Measurements from ENCODE around the gene PIGL. TPM values are rescaled to one million over a fixed set of nuclear protein-coding genes. Genes with fewer than 3 reads are reported as not detected.
"Not testable (repeated sequence)": the region's sequence is repeated elsewhere in the genome, so short reads cannot be mapped to it uniquely, and the experiment has no call there.

Gene PIGL
- polyA plus RNA-seq, 6 donors from 2014 or later, result 7.1 to 16.1 (median 9.5) TPM

DNA sequence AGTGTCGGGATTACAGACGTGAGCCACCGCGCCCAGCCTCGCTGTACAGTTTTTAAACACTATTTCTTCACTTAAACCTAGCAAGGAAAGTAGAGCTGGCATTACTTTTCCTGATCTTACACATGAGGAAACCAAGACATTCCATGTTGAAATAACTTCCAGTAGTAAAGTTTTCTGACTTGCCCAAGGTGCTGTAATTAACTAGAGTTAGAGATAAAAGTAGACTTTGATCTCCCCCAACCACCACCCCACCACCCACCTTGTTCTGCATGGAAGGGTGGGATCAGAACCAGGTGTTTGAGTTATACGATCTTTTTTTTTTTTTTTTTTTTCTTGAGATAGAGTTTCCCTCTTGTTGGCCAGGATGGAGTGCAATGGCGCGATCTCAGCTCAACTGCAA is 89.2 kb downstream of the PIGL start:
- ATAC-seq (ENCODE audit: low read depth in 2 of 2) (no peak), DNase-seq (no peak)
- peak overlapping the region in 1 of 6 donors; percentile 69 for H3K27ac Mint-ChIP-seq
- no peak overlapping the region for H3K4me3 Mint-ChIP-seq
- no peaks in the 10 kb centered on the region for H3K9me3 Mint-ChIP-seq
- H3K27me3 Mint-ChIP-seq, result no peaks in the 10 kb centered on the region
- H3K4me1 Mint-ChIP-seq, result peaks cover 0 to 5% (median 0%) of the 10 kb centered on the region in 3 donors
- H3K36me3 Mint-ChIP-seq, result peaks cover 15 to 21% of the 10 kb centered on the region in 2 donors

DNA sequence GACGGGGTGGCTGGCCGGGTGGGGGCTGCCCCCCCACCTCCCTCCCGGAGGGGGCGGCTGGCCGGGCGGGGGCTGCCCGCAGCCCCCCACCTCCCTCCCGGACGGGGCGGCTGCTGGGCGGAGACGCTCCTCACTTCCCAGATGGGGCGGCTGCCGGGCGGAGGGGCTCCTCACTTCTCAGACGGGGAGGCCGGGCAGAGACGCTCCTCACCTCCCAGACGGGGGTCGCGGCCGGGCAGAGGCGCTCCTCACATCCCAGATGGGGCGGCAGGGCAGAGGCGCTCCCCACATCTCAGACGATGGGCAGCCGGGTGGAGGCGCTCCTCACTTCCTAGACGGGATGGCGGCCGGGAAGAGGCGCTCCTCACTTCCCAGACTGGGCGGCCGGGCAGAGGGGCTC is 95.1 kb downstream of the PIGL start:
- not testable (repeated sequence) for ATAC-seq (ENCODE audit: low read depth in 2 of 2); H3K27ac Mint-ChIP-seq; DNase-seq; H3K9me3 Mint-ChIP-seq; H3K27me3 Mint-ChIP-seq; H3K4me3 Mint-ChIP-seq
- peaks cover 0 to 10% (median 0%) of the 10 kb centered on the region in 3 donors for H3K4me1 Mint-ChIP-seq
- peaks cover 8 to 10% of the 10 kb centered on the region in 2 donors for H3K36me3 Mint-ChIP-seq

DNA sequence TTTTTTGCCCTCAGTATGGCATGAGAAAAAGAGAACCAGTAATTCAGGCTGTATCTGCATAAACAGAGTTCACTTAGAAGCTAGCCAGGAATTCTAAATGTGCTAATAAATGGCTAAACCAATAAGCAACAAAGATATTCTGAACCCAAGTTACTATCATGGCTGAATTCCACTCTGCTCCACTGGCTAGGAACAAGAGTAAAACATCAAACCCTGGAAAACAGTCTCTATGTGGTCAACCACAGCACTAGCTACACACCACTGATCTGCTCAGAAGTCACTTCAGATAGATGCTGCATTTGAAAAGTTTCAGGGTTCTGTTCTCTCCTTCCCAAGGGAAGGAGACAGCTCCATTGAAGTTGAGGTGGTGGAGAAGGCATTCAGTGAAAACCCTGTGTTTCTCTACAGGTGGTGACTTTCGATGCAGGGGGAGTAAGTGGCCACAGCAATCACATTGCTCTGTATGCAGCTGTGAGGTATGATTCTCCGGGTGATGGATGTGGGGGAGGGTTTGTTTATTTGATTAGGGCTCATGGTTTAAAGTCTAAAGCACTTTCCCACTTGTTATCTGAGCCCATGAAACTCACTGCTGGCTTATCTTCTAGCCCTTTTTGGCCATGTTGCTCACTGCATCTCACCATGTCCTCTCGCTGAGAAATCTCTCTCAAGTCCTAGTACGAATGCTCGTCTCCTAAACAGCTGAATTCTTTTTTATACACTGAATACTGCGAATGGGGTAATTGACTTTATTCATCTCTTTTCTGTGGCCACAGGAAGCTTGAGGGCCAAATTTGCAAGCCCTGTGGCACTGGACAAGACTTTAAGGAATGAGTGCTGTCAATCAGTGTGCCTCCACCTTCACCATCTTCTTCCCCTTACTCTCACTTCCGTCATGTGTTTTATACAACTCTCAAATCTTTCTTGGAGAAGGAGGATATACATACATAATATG is 96.4 kb downstream of the PIGL start:
- no peak for DNase-seq
- no peak for ATAC-seq (ENCODE audit: low read depth in 2 of 2)
- Mint-ChIP-seq H3K4me3 (no peak overlapping the region), H3K27me3 (no peaks in the 10 kb centered on the region), H3K4me1 (peaks cover 0 to 10% (median 0%) of the 10 kb centered on the region in 3 donors), H3K27ac (peak overlapping the region in 1 of 6 donors; percentile 81), H3K9me3 (no peaks in the 10 kb centered on the region), H3K36me3 (peaks cover 8 to 10% of the 10 kb centered on the region in 2 donors)

DNA sequence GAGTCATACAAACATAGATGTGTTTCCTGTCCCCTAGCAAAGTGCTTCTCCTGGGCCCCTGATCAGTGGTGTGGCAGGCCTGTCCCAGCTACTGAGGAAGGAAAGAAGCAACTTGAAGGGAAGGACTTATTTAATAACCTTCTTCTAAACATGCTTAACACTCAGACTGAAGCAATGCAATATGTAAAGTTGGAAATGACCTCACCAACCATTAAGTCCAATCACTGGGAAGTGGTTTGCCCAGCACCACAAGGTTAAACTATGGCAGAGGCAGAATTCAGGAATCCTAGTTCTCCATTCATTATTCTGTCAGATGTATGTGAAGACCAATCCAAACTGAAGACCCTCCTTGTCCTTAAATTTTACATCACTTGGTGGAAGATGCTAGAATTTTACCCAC is 97.2 kb downstream of the PIGL start:
- H3K4me1 Mint-ChIP-seq, result peaks cover 0 to 10% (median 0%) of the 10 kb centered on the region in 3 donors
- no peak for DNase-seq
- no peaks in the 10 kb centered on the region for H3K9me3 Mint-ChIP-seq
- no peak overlapping the region for H3K4me3 Mint-ChIP-seq
- peaks cover 8 to 10% of the 10 kb centered on the region in 2 donors for H3K36me3 Mint-ChIP-seq
- no peaks in the 10 kb centered on the region for H3K27me3 Mint-ChIP-seq
- no peak for ATAC-seq (ENCODE audit: low read depth in 2 of 2)
- H3K27ac Mint-ChIP-seq, result peak overlapping the region in 1 of 6 donors; percentile 81

DNA sequence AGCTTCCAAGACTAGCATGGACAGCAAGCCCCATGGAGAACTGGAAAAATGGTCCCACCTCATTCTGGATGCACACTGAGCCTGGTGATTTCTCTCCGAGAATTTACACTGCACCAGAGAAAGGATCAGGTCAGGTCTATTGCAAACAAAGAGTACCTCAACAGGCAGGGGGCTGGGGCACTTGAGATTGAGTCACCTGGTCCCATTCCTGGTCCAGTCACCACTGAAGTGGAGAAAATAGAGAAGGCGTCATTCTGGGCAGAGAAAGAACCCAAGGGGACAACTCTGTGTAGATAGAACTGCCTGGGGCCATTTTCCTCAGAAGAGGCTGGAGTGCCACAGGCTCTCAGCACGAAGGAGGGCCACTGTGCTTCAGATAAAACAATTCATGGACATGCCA is 97.8 kb downstream of the PIGL start:
- Mint-ChIP-seq H3K36me3 (peaks cover 8 to 10% of the 10 kb centered on the region in 2 donors), H3K4me1 (peaks cover 0 to 10% (median 0%) of the 10 kb centered on the region in 3 donors), H3K9me3 (no peaks in the 10 kb centered on the region), H3K4me3 (no peak overlapping the region), H3K27me3 (no peaks in the 10 kb centered on the region), H3K27ac (no peak overlapping the region)
- no peak for ATAC-seq (ENCODE audit: low read depth in 2 of 2)
- DNase-seq, result no peak

DNA sequence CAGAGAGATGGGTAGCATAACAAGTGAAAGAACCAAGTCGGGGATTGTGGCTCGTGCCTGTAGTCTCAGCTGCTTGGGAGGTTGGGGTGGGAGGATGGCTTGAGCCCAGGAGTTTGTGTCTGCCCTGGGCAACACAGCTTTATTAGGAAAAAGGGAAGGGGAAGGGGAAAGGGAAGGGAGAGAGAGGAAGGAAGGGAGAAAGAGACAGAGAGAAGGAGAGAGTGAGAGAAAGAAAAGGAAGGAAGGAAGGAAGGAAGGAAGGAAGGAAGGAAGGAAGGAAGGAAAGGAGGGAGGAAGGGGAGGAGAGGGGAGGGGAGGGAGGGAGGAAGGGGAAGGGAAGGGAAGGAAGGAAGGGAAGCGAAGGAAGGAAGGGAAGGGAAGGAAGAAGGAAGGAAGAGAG is 103.0 kb downstream of the PIGL start:
- Mint-ChIP-seq H3K4me3 (no peak overlapping the region), H3K27me3 (no peaks in the 10 kb centered on the region), H3K9me3 (no peaks in the 10 kb centered on the region), H3K27ac (peak overlapping the region in 1 of 6 donors; percentile 51), H3K36me3 (no peaks in the 10 kb centered on the region), H3K4me1 (peaks cover 0 to 2% (median 0%) of the 10 kb centered on the region in 3 donors)
- no peak for DNase-seq
- no peak for ATAC-seq (ENCODE audit: low read depth in 2 of 2)

DNA sequence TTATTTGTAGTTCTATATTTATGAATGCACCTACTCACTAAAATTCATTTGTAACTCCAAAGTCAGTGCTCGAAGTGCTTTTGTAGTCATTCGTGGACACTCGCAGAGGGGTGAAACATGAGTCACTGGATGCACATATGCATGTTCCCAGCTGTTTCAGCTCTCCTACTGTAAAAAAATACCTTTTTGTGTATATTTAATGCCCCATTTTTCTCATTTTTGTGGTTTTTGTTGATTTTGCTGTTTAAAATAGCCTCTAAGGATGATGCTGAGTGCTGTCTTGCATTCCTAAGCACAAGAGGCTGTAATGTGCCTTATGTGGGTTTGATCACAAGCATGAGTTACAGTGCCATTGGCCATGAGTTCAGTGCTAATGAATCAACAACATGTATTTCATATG is 105.6 kb downstream of the PIGL start:
- H3K27ac Mint-ChIP-seq, result peak overlapping the region in 1 of 6 donors; percentile 28
- no peak for ATAC-seq (ENCODE audit: low read depth in 2 of 2)
- peaks cover 0 to 16% of the 10 kb centered on the region in 2 donors for H3K36me3 Mint-ChIP-seq

DNA sequence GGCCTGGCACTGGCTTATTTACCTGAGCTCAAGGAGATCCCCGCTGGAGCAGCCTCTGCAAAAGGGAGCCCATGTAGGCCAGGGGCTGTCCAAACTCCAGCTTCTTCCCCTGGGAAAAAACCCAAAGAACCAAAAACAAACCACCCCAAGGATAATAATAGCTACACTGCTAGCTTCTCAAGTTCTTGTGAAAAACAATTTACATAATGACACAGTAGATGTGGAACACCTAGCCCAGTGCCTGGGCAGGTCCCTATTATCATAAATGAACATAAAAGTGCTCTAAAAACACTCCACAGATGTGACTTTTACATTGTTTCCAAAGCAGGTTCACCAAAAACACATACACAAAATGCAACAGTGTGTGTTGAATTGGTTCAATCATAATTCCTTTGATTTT is 109.0 kb downstream of the PIGL start:
- Mint-ChIP-seq H3K36me3 (peaks cover 0 to 16% of the 10 kb centered on the region in 2 donors), H3K4me3 (no peak overlapping the region), H3K27ac (no peak overlapping the region), H3K4me1 (peaks cover 0 to 9% (median 5%) of the 10 kb centered on the region in 3 donors), H3K9me3 (no peaks in the 10 kb centered on the region), H3K27me3 (no peaks in the 10 kb centered on the region)
- DNase-seq (no peak), ATAC-seq (ENCODE audit: low read depth in 2 of 2) (no peak)

More for the DNA sequence above, 105.6 kb downstream of the PIGL start:
- no peak for DNase-seq
- no peak overlapping the region for H3K4me3 Mint-ChIP-seq
- H3K27me3 Mint-ChIP-seq, result no peaks in the 10 kb centered on the region
- peaks cover 0 to 2% (median 0%) of the 10 kb centered on the region in 3 donors for H3K4me1 Mint-ChIP-seq
- H3K9me3 Mint-ChIP-seq, result no peaks in the 10 kb centered on the region

DNA sequence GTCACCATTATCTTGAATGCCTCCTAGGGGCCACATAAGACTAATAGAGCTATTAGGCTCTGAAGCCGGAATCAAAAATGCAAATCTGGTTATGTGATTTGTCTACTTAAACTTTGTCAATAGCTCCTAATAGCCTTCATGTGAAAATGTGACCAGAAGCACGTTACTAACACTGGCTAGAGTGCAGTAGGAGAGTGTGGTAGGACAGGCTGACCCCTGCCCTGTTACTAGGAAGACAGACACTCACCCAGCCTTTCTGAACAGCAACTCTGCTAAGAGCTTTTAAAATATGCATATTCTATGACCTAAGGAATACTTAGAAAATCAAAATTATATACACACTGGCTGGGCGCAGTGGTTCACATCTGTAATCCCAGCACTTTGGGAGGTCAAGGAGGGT is 110.0 kb downstream of the PIGL start:
- ATAC-seq (ENCODE audit: low read depth in 2 of 2) (no peak), DNase-seq (no peak)
- Mint-ChIP-seq H3K27ac (no peak overlapping the region), H3K36me3 (peaks cover 0 to 16% of the 10 kb centered on the region in 2 donors), H3K27me3 (no peaks in the 10 kb centered on the region), H3K4me3 (no peak overlapping the region), H3K4me1 (peaks cover 0 to 9% (median 5%) of the 10 kb centered on the region in 3 donors), H3K9me3 (no peaks in the 10 kb centered on the region)

DNA sequence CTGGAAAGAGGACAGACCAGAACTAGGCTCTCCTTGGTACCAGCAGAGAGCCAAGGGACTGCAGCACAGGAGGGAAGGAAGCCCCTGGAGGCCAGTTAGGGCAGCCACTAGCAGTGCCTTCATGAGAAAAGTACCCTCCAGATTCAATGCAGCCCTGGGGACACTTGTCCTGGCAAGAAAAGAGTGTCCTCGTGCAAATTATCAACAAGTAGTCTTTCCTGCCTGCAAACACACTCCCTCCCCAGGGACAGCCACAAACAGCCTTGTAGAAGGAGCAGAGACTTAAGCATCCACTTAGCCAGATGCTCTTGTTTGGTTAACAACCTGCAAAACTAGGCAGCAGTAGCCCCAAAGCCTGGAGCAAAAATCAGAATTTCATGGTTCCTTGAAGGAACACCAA is 112.0 kb downstream of the PIGL start:
- no peak for DNase-seq
- Mint-ChIP-seq H3K9me3 (no peaks in the 10 kb centered on the region), H3K27me3 (no peaks in the 10 kb centered on the region), H3K27ac (peak overlapping the region in 2 of 6 donors; percentile 44 to 76), H3K4me3 (no peak overlapping the region), H3K4me1 (peaks cover 7 to 12% (median 10%) of the 10 kb centered on the region in 3 donors), H3K36me3 (peaks cover 0 to 16% of the 10 kb centered on the region in 2 donors)
- ATAC-seq (ENCODE audit: low read depth in 2 of 2), result no peak

DNA sequence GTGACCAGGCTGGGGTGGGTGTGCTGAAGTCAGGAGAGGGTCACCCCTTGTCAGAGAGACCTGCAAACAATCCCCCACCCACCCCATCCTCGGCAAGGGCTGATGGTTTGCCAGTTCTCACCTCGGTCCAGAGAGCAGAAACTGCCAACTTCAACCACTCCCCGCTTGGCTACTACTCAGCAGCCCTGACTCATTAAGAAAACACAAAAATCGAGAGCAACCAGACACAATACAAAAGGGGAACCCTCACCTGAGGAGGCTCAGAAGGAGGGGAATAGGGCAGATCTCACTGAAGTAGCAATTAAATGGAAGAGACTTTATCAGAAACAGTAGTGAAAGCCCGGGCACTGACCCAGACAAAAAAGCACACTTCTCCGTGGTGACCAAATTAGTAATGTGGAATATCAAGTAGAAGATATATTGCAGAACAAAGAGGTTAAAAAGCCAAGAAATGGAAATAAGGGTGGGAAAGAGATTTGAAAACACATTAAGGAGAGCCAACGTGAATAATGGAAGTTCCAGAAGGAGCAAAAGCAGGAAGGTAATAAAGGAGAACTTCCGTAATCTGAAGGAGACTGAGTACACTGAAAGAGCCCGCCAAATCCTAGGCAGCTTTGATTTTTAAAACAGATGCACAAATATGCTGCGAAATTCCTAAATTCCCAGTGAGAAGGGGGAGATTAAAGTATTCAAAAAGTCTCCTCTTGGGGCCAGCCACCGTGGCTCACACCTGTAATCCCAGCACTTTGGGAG is 112.7 kb downstream of the PIGL start:
- Mint-ChIP-seq H3K4me1 (peaks cover 7 to 12% (median 10%) of the 10 kb centered on the region in 3 donors), H3K9me3 (no peaks in the 10 kb centered on the region), H3K36me3 (peaks cover 0 to 16% of the 10 kb centered on the region in 2 donors), H3K4me3 (no peak overlapping the region), H3K27me3 (no peaks in the 10 kb centered on the region), H3K27ac (peak overlapping the region in 3 of 6 donors; percentile 0 to 76 (median 25))
- DNase-seq (no peak), ATAC-seq (ENCODE audit: low read depth in 2 of 2) (no peak)

DNA sequence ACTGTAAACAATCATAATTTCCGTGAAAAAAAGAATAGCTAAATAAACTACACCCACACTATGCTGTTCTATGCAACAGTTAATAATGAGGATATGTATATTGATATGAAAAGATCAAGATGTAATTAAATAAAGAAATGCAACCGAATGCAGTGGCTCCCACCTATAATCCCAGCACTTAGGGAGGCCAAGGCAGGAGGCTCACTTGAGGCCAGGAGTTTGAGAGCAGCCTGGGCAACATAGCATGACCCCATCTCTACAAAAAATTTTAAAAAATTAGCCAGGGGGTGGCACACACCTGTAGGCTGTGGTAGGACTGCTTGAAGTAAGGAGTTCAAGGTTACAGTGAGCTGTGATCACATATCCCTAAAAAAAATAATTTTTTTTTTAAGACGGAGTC is 121.4 kb downstream of the PIGL start:
- H3K27me3 Mint-ChIP-seq, result no peaks in the 10 kb centered on the region
- no peaks in the 10 kb centered on the region for H3K36me3 Mint-ChIP-seq
- no peaks in the 10 kb centered on the region for H3K9me3 Mint-ChIP-seq
- no peak for ATAC-seq (ENCODE audit: low read depth in 2 of 2)
- peaks cover 1 to 5% (median 4%) of the 10 kb centered on the region in 3 donors for H3K4me1 Mint-ChIP-seq
- no peak for DNase-seq
- no peak overlapping the region for H3K4me3 Mint-ChIP-seq
- H3K27ac Mint-ChIP-seq, result no peak overlapping the region

DNA sequence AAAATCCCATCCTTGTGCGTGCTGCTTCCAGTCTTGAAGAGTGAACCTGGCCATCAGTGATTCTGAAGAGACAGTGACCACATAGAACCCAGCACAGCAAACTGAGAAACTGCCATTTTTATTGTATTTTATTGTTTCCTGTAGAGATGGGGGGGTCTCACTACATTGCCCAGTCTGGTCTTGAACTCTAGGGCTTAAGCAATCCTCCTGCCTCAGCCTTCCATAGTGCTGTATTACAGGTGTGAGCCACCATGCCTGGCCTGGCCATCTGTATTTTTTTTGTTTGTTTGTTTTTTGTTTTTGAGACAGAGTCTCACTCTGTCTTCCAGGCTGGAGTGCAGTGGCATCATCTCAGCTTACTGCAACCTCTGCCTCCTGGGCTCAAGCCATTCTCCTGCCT is 122.4 kb downstream of the PIGL start:
- ATAC-seq (ENCODE audit: low read depth in 2 of 2), result no peak
- no peak overlapping the region for H3K4me3 Mint-ChIP-seq
- peaks cover 0 to 3% (median 0%) of the 10 kb centered on the region in 3 donors for H3K4me1 Mint-ChIP-seq
- peaks cover 0 to 7% of the 10 kb centered on the region in 2 donors for H3K36me3 Mint-ChIP-seq
- DNase-seq, result no peak
- no peaks in the 10 kb centered on the region for H3K9me3 Mint-ChIP-seq
- peak overlapping the region in 1 of 6 donors; percentile 87 for H3K27ac Mint-ChIP-seq
- H3K27me3 Mint-ChIP-seq, result no peaks in the 10 kb centered on the region

All from naive B cell (primary cell).